VCaP (cell line): ENCODE data around the gene NPIPB8.
"Not testable (repeated sequence)": the region's sequence is repeated elsewhere in the genome, so short reads cannot be mapped to it uniquely, and the experiment has no call there.

Experiments
- H3K27ac ChIP-seq: fragments of 450-650 bp; 2 replicates; pipeline ENCODE4 v1.5.1; 2017
- CTCF ChIP-seq: fragments of 450-650 bp; conservative IDR thresholded peaks from 2 replicates; pipeline ENCODE4 v1.5.1; 2017; ENCODE audit warnings: mild to moderate bottlenecking, moderate library complexity

Gene NPIPB8

GRCh38 chr16:28604186-28604565, 33.7 kb upstream of the NPIPB8 start:
- no peak overlapping the region for H3K27ac ChIP-seq
- TF ChIP-seq CTCF, result no peak

GRCh38 chr16:28606291-28607115, 31.4 kb upstream of the NPIPB8 start:
- TF ChIP-seq CTCF, result no peak
- no peak overlapping the region for H3K27ac ChIP-seq

- no peak overlapping the region for H3K27ac ChIP-seq
Measured at GRCh38 chr16:28607116-28607623, 30.7 kb upstream of the NPIPB8 start.

DNA sequence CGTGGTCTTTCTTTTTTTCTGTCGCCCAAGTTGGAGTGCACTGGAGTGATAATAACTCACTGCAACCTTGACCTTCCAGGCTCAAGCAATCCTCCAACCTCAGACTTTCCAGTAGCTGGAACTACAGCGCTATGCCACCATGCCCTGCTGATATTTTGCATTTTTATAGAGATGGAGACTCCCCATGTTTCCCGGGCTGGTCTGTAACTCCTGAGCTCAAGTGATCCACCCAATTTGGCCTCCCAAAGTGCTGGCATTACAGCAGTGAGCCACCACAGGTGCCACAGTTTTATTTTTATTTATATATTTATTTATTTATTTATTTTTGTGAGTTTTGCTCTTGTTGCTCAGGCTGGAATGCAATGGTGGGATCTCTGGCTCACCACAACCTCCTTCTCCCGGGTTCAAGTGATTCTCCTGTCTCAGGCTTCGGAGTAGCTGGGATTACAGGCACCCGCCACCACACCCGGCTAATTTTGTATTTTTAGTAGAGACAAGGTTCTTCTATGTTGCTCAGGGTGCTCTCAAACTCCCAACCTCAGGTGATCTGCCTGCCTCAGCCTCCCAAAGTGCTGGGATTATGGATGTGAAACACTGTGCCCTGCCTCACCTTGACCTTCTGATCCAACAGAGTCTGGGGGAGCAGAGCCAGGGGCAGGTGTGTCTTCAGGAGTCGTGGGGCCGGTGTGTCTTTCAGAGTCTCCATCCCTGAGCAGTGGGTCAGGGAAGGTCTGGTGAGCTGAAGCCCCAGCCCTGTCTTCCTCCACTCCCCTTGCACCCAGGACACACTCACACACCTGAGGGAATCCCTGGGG, 30.0 kb upstream of the NPIPB8 start:
- not testable (repeated sequence) for H3K27ac ChIP-seq

More at GRCh38 chr16:28607116-28607623, 30.7 kb upstream of the NPIPB8 start:
- no peak for TF ChIP-seq CTCF

- H3K27ac ChIP-seq, result not testable (repeated sequence)
Measured at GRCh38 chr16:28608496-28608808, 29.4 kb upstream of the NPIPB8 start.

DNA sequence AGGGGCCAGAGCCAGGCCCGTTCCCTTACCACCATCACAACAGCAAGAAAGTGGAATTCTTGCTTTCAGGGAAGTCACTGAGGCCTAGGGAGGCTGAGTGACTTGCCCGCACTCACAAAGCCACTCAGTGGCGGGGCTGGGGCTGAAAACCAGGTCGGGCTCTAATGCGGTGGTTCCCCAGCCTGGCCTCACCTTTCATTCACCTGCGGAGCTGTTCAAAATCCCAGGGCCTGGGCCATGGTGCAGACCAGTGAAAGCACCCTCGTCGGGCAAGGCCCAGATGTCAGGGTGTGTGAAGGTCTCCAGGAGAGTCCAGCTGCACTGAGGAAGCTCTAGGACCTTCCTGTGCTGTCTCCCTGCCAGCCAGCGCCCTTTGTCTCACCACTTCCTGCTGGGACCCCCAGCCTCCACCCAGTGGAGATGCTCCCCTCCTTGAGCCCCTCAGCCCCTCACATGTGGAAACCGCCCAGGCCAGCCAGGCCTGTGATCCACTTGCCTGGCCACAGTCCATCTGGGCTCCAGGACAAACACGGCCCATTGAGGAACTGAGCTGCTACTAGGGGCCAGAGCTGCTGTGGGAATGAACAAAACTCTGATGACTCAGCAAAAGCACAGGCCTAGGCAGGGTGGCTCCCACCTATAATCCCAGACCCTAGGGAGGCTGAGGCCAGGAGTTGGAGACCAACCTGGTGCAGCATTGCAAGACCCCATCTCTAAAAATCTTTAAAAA, 28.8 kb upstream of the NPIPB8 start:
- H3K27ac ChIP-seq, result not testable (repeated sequence)

- H3K27ac ChIP-seq, result no peak within 1 kb of the TSS
- no peak for TF ChIP-seq CTCF
Measured at GRCh38 chr16:28609631-28610594, 28.0 kb upstream of the NPIPB8 start, which contains the start of gene SULT1A1. SULT1A1 (minus strand) TSS chr16:28610044; CDS start chr16:28608855, 1,189 bp downstream.

- no peak overlapping the region for H3K27ac ChIP-seq
- TF ChIP-seq CTCF, result no peak
Measured at GRCh38 chr16:28610595-28611191, 27.2 kb upstream of the NPIPB8 start.

GRCh38 chr16:28612359-28613280, 25.2 kb upstream of the NPIPB8 start:
- not testable (repeated sequence) for H3K27ac ChIP-seq

- H3K27ac ChIP-seq, result not testable (repeated sequence)
Measured at GRCh38 chr16:28613912-28614311, 24.0 kb upstream of the NPIPB8 start.

GRCh38 chr16:28614561-28614960, 23.3 kb upstream of the NPIPB8 start:
- not testable (repeated sequence) for H3K27ac ChIP-seq
